Mesenchymal stem cell (in vitro differentiated cells and primary cell): ENCODE measurements around the gene SAMHD1.

Experiments used
- DNase-seq: peaks from one replicate; pipeline ENCODE4 v3.0.0-alpha.2; 2013
- H2AFZ ChIP-seq: one replicate; pipeline ENCODE4 v1.6.1; 2013; ENCODE audit warnings: low read depth, mild to moderate bottlenecking, control low read depth, inconsistent platforms, low read length, moderate library complexity
- H2AK5ac ChIP-seq: 2 replicates; pipeline ENCODE4 v1.6.1; 2013; ENCODE audit warnings: low read length, moderate library complexity, mild to moderate bottlenecking, inconsistent platforms; ENCODE audit not compliant: severe bottlenecking
- H2BK120ac ChIP-seq: one replicate; pipeline ENCODE4 v1.6.1; 2013; ENCODE audit warnings: low read depth, mild to moderate bottlenecking, inconsistent platforms, low read length, moderate library complexity
- H2BK12ac ChIP-seq, 2 experiments: one replicate each; pipeline ENCODE4 v1.6.1; 2013; ENCODE audit warnings: inconsistent platforms in 2 of 2, low read length in 2 of 2, mild to moderate bottlenecking in 2 of 2, moderate library complexity in 2 of 2, control low read depth in 1 of 2
- H2BK15ac ChIP-seq: one replicate; pipeline ENCODE4 v1.6.1; 2013; ENCODE audit warnings: mild to moderate bottlenecking, low read depth, inconsistent platforms; ENCODE audit not compliant: poor library complexity, severe bottlenecking
- H2BK5ac ChIP-seq: 2 replicates; pipeline ENCODE4 v1.6.1; 2013; ENCODE audit warnings: low read depth, mild to moderate bottlenecking, low read length, control low read depth, inconsistent platforms; ENCODE audit not compliant: poor library complexity, severe bottlenecking
- H3K14ac ChIP-seq, 2 experiments: one replicate each; pipeline ENCODE4 v1.6.1; 2013; ENCODE audit warnings: inconsistent platforms in 2 of 2, low read length in 2 of 2, control low read depth in 1 of 2, mild to moderate bottlenecking in 1 of 2, moderate library complexity in 1 of 2
- H3K18ac ChIP-seq, 2 experiments: one replicate each; pipeline ENCODE4 v1.6.1; 2013; ENCODE audit warnings: inconsistent platforms in 2 of 2, low read length in 2 of 2, control low read depth in 1 of 2, low read depth in 1 of 2, mild to moderate bottlenecking in 1 of 2
- H3K23ac ChIP-seq, 2 experiments: one replicate each; pipeline ENCODE4 v1.6.1; 2013; ENCODE audit warnings: inconsistent platforms in 2 of 2, low read length in 2 of 2, mild to moderate bottlenecking in 2 of 2, moderate library complexity in 2 of 2, control low read depth in 1 of 2
- H3K27ac ChIP-seq: 2 replicates; pipeline ENCODE4 v1.5.1; 2013; ENCODE audit warnings: mild to moderate bottlenecking, moderate library complexity, low read length, control low read depth, inconsistent platforms; ENCODE audit not compliant: poor library complexity, severe bottlenecking
- H3K27me3 ChIP-seq, 2 experiments: 2 replicates each; pipeline versions ENCODE4 v1.6.1 to v1.7.0; 2013; ENCODE audit warnings: low read length in 2 of 2, mild to moderate bottlenecking in 2 of 2, moderate library complexity in 2 of 2, control low read depth in 1 of 2, inconsistent platforms in 1 of 2; ENCODE audit not compliant: control insufficient read depth in 1 of 2, insufficient read depth in 1 of 2
- H3K36me3 ChIP-seq, 2 experiments: 2 replicates each; pipeline versions ENCODE4 v1.6.1 to v1.7.0; 2013; ENCODE audit warnings: low read length in 2 of 2, control low read depth in 1 of 2, inconsistent platforms in 1 of 2, low read depth in 1 of 2, mild to moderate bottlenecking in 1 of 2; ENCODE audit not compliant: insufficient read depth in 2 of 2, control insufficient read depth in 1 of 2
- H3K4ac ChIP-seq, 2 experiments: one replicate each; pipeline ENCODE4 v1.6.1; 2013; ENCODE audit warnings: inconsistent platforms in 2 of 2, low read length in 2 of 2, mild to moderate bottlenecking in 2 of 2, moderate library complexity in 2 of 2, control low read depth in 1 of 2, low read depth in 1 of 2
- H3K4me1 ChIP-seq: 2 replicates; pipeline ENCODE4 v1.6.1; 2013; ENCODE audit warnings: low read depth, low read length, control low read depth; ENCODE audit not compliant: control insufficient read depth, insufficient read depth
- H3K4me2 ChIP-seq: 2 replicates; pipeline ENCODE4 v1.6.1; 2013; ENCODE audit warnings: low read length, mild to moderate bottlenecking, inconsistent platforms; ENCODE audit not compliant: poor library complexity, severe bottlenecking
- H3K4me3 ChIP-seq, 2 experiments: 2 replicates each; pipeline versions ENCODE4 v1.5.1 to v1.7.0; 2013; ENCODE audit warnings: low read length in 2 of 2, mild to moderate bottlenecking in 2 of 2, control low read depth in 1 of 2, low read depth in 1 of 2; ENCODE audit not compliant: insufficient read depth in 1 of 2
- H3K79me1 ChIP-seq: replicated peaks from 2 replicates; pipeline ENCODE4 v1.6.1; 2013; ENCODE audit warnings: mild to moderate bottlenecking, control low read depth, low read length, inconsistent platforms; ENCODE audit not compliant: poor library complexity, severe bottlenecking
- H3K9ac ChIP-seq: 2 replicates; pipeline ENCODE4 v1.7.0; 2013; ENCODE audit warnings: mild to moderate bottlenecking, low read length, moderate library complexity
- H3K9me3 ChIP-seq: 2 replicates; pipeline ENCODE4 v1.7.0; 2013; ENCODE audit warnings: mild to moderate bottlenecking, low read length; ENCODE audit not compliant: control insufficient read depth
- H4K8ac ChIP-seq: one replicate; pipeline ENCODE4 v1.6.1; 2013; ENCODE audit warnings: inconsistent platforms, mild to moderate bottlenecking, low read length, moderate library complexity
- H4K91ac ChIP-seq: one replicate; pipeline ENCODE4 v1.6.1; 2013; ENCODE audit warnings: mild to moderate bottlenecking, low read length, inconsistent platforms
- WGBS: methylation state at CpG from one replicate; pipeline ENCODE4 v1.1.7; 2013; ENCODE audit warnings: mixed read lengths; 5-methylcytosine and 5-hydroxymethylcytosine counted together

SAMHD1 gene

DNA sequence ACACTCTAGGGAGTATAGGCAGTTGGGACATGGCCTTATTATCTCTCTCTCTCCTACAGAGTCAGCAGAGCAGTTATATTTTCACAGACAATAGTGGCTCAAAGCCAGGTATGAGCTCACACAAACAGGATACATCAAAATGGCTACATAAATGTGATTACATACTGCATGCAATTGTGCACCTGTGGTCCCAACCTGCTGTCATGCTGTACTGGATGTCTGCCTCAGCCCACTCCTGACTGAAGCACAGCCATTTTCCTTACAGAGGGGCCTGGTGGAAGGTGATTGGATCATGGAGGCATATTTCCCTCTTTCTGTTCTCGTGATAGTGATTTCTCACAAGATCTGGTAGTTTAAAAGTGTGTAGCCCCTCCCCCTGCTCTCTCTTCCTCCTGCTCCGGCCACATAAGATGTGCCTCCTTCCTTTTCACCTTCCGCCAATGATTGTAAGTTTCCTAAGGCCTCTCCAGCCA lies 37.0 kb upstream of the SAMHD1 start:
- DNase-seq = no peak
- 93% methylated on average over 3 of the region's 3 CpGs for WGBS
- Histone ChIP-seq H3K4ac (no peak overlapping the region), H3K4me2 (no peak overlapping the region), H4K91ac (no peak overlapping the region), H3K79me1 (no peaks in the 10 kb centered on the region), H3K27ac (no peak overlapping the region), H2AFZ (peak overlapping the region; percentile 61), H2BK15ac (no peak overlapping the region), H3K27me3 (no peaks in the 10 kb centered on the region), H3K14ac (no peak overlapping the region), H3K9me3 (peaks cover 8% of the 10 kb centered on the region), H3K9ac (no peak overlapping the region), H3K36me3 (no peaks in the 10 kb centered on the region), H4K8ac (no peak overlapping the region), H2BK5ac (no peak overlapping the region), H2BK12ac (no peak overlapping the region), H3K4me3 (no peak overlapping the region), H3K4me1 (no peaks in the 10 kb centered on the region), H3K23ac (no peak overlapping the region), H2BK120ac (no peak overlapping the region), H2AK5ac (no peak overlapping the region), H3K18ac (no peak overlapping the region)

- no peak overlapping the region for H3K27ac ChIP-seq
- H3K36me3 ChIP-seq = no peaks in the 10 kb centered on the region
- H3K18ac ChIP-seq = no peak overlapping the region
- no peak overlapping the region for H2BK5ac ChIP-seq
- H4K8ac ChIP-seq = no peak overlapping the region
- no peak overlapping the region for H3K4me2 ChIP-seq
- H3K4ac ChIP-seq = no peak overlapping the region
- H3K4me3 ChIP-seq = no peak overlapping the region
- H2AFZ ChIP-seq = no peak overlapping the region
- no peak overlapping the region for H2BK120ac ChIP-seq
- no peak overlapping the region for H2AK5ac ChIP-seq
- H2BK15ac ChIP-seq = no peak overlapping the region
- H3K23ac ChIP-seq = no peak overlapping the region
- H3K14ac ChIP-seq = no peak overlapping the region
- 68% methylated on average over 5 of the region's 6 CpGs for WGBS
- no peak overlapping the region for H4K91ac ChIP-seq
- H3K27me3 ChIP-seq = no peaks in the 10 kb centered on the region
- no peak overlapping the region for H3K9ac ChIP-seq
- no peak overlapping the region for H2BK12ac ChIP-seq
- H3K4me1 ChIP-seq = no peaks in the 10 kb centered on the region
- H3K9me3 ChIP-seq = no peaks in the 10 kb centered on the region
- no peaks in the 10 kb centered on the region for H3K79me1 ChIP-seq
- no peak for DNase-seq
Observed at GRCh38 chr20:36984257-36984638, 32.7 kb upstream of the SAMHD1 start.

GRCh38 chr20:36975099-36975818 lies 23.8 kb upstream of the SAMHD1 start:
- Histone ChIP-seq H3K9me3 (no peaks in the 10 kb centered on the region), H3K14ac (no peak overlapping the region), H3K4me1 (no peaks in the 10 kb centered on the region), H3K4ac (no peak overlapping the region), H3K18ac (no peak overlapping the region), H3K4me2 (no peak overlapping the region), H3K27ac (no peak overlapping the region), H2BK120ac (no peak overlapping the region), H3K36me3 (no peaks in the 10 kb centered on the region), H3K79me1 (no peaks in the 10 kb centered on the region), H4K8ac (no peak overlapping the region), H4K91ac (no peak overlapping the region), H2BK5ac (no peak overlapping the region), H3K23ac (no peak overlapping the region), H2BK12ac (no peak overlapping the region), H2AFZ (no peak overlapping the region), H3K27me3 (no peaks in the 10 kb centered on the region), H3K4me3 (no peak overlapping the region), H2BK15ac (no peak overlapping the region), H3K9ac (no peak overlapping the region), H2AK5ac (no peak overlapping the region)
- 88% methylated on average over 1 of the region's 3 CpGs for WGBS
- no peak for DNase-seq

DNA sequence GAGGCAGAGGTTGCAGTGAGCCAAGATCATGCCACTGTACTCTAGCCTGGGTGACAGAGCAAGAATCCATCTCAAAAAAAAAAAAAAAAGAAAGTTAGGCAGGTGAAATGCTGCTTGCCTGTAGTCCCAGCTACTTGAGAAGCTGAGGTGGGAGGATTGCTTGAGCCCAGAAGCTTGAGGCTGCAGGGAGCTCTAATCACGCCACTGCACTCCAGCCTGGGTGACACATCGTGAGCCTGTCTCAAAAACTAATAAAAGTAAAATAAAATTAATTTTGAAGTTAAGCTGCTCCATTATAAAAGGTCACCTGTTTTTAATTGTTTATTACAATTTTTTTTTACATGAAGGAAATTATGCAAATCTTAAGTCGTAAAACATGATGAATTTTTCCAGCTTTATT lies 23.2 kb upstream of the SAMHD1 start:
- no peak overlapping the region for H3K4ac ChIP-seq
- no peak overlapping the region for H3K14ac ChIP-seq
- H2BK15ac ChIP-seq = no peak overlapping the region
- H3K9ac ChIP-seq = no peak overlapping the region
- H3K18ac ChIP-seq = no peak overlapping the region
- H3K79me1 ChIP-seq = no peaks in the 10 kb centered on the region
- H4K91ac ChIP-seq = no peak overlapping the region
- H2AFZ ChIP-seq = no peak overlapping the region
- no peaks in the 10 kb centered on the region for H3K27me3 ChIP-seq
- H3K36me3 ChIP-seq = no peaks in the 10 kb centered on the region
- H3K9me3 ChIP-seq = no peaks in the 10 kb centered on the region
- no peak overlapping the region for H3K27ac ChIP-seq
- H3K4me2 ChIP-seq = no peak overlapping the region
- H2BK12ac ChIP-seq = no peak overlapping the region
- no peak for DNase-seq
- no CpG with 5 or more reads among the region's 3 CpGs for WGBS
- no peak overlapping the region for H4K8ac ChIP-seq
- H3K4me3 ChIP-seq = no peak overlapping the region
- H3K23ac ChIP-seq = no peak overlapping the region
- no peak overlapping the region for H2AK5ac ChIP-seq
- no peaks in the 10 kb centered on the region for H3K4me1 ChIP-seq
- no peak overlapping the region for H2BK5ac ChIP-seq
- no peak overlapping the region for H2BK120ac ChIP-seq
